NCI-H2196 treated with DMSO at 0.1 percent for 48 hours (cell line): ENCODE measurements around the gene MYMX.
A peak's percentile ranks its signal among the peaks of the same experiment; 100 is the strongest.

Experiments
- DNase-seq: peaks from one replicate; lab custom pipeline; 2025; ENCODE audit not compliant: unreplicated experiment; lab: John Stamatoyannopoulos, UW

The MYMX gene

GRCh38 chr6:44249082-44249748, 32.5 kb downstream of the MYMX start:
- no peak for DNase-seq

- no peak for DNase-seq
Observed at GRCh38 chr6:44250067-44250717, 33.5 kb downstream of the MYMX start.

GRCh38 chr6:44250718-44251123, 34.0 kb downstream of the MYMX start:
- no peak for DNase-seq

- DNase-seq = no peak
Observed at GRCh38 chr6:44251576-44252524, 35.1 kb downstream of the MYMX start.

GRCh38 chr6:44253307-44254101, 36.8 kb downstream of the MYMX start:
- DNase-seq = no peak

- DNase-seq = no peak
Observed at GRCh38 chr6:44254191-44255104, 37.7 kb downstream of the MYMX start.

GRCh38 chr6:44255105-44255808, 38.5 kb downstream of the MYMX start:
- no peak for DNase-seq

GRCh38 chr6:44255871-44256774, 39.4 kb downstream of the MYMX start:
- no peak for DNase-seq

GRCh38 chr6:44256775-44257024, 40.0 kb downstream of the MYMX start:
- no peak for DNase-seq

- peak; percentile 75 for DNase-seq
Observed at GRCh38 chr6:44257025-44257752, 40.5 kb downstream of the MYMX start, which contains the start of gene SLC35B2. TSS of gene SLC35B2 (minus strand) at chr6:44257528. CDS start at chr6:44257410, 118 bp downstream.

- no peak for DNase-seq
Observed at GRCh38 chr6:44257753-44258324, 41.1 kb downstream of the MYMX start.

- no peak for DNase-seq
Observed at GRCh38 chr6:44258325-44258863, 41.7 kb downstream of the MYMX start.

GRCh38 chr6:44258921-44259320, 42.2 kb downstream of the MYMX start:
- no peak for DNase-seq

GRCh38 chr6:44260011-44260410, 43.3 kb downstream of the MYMX start:
- DNase-seq = no peak

- DNase-seq = no peak
Observed at GRCh38 chr6:44260451-44261297, 43.9 kb downstream of the MYMX start.

- no peak for DNase-seq
Observed at GRCh38 chr6:44261581-44261980, 44.9 kb downstream of the MYMX start.
